Panc1 (cell line): ENCODE measurements around the gene ADK. TPM values are rescaled to one million over a fixed set of nuclear protein-coding genes. Genes with fewer than 3 reads are reported as not detected.

Experiments used
- ATAC-seq: fragments of 200-7000 bp; cut with Tn5 transposase; 2 replicates; pipeline ENCODE4 v1.9.1; 2020; ENCODE audit warnings: mild to moderate bottlenecking, moderate library complexity
- BruUV-seq: library from RNA; stranded (reverse); fragments of 400-500 nt; replicated peaks from 2 replicates; lab custom pipeline; 2021; lab: Mats Ljungman, UMichigan
- CTCF ChIA-PET: fragments of 300-600 bp; sonication (Branson Sonifier 250); formaldehyde crosslinking; loops from one replicate; lab custom pipeline; 2022; ENCODE audit warnings: antibody characterized with exemption; lab: Charles Lee
- POLR2A ChIA-PET: fragments of 300-600 bp; sonication (Branson Sonifier 250); formaldehyde crosslinking; loops from one replicate; lab custom pipeline; 2022; ENCODE audit warnings: antibody characterized with exemption; lab: Charles Lee
- DNase-seq: peaks from one replicate; pipeline ENCODE4 v3.0.0-alpha.2; 2010; ENCODE audit warnings: low read depth, low spot score
- H3K27ac ChIP-seq: 2 replicates; pipeline ENCODE4 v1.5.1; 2011; ENCODE audit warnings: mild to moderate bottlenecking, low read length, inconsistent platforms
- H3K27me3 ChIP-seq: fragments of 200-500 bp; sonication (Bioruptor generic); 2 replicates; pipeline ENCODE4 v1.6.0; 2014; ENCODE audit warnings: low read length, inconsistent platforms; ENCODE audit not compliant: control insufficient read depth, insufficient read depth
- H3K36me3 ChIP-seq: fragments of 200-500 bp; sonication (Bioruptor generic); 2 replicates; pipeline ENCODE4 v1.5.1; 2014; ENCODE audit warnings: inconsistent platforms, mild to moderate bottlenecking, low read length, moderate library complexity; ENCODE audit not compliant: control insufficient read depth, insufficient read depth
- H3K4me1 ChIP-seq: 2 replicates; pipeline ENCODE4 v1.5.1; 2011; ENCODE audit warnings: inconsistent platforms, mild to moderate bottlenecking, low read length, moderate library complexity; ENCODE audit not compliant: control insufficient read depth, insufficient read depth
- H3K4me3 ChIP-seq, 2 experiments: 2 replicates each; pipeline ENCODE4 v1.5.1; 2011 to 2012; ENCODE audit warnings: low read depth in 2 of 2, low read length in 2 of 2, mild to moderate bottlenecking in 2 of 2, inconsistent platforms in 1 of 2, moderate library complexity in 1 of 2
- H3K9me3 ChIP-seq: fragments of 200-500 bp; sonication (Bioruptor generic); 2 replicates; pipeline ENCODE4 v1.5.1; 2014; ENCODE audit warnings: low read depth, mild to moderate bottlenecking, inconsistent platforms, low read length, moderate library complexity; ENCODE audit not compliant: control insufficient read depth, insufficient read depth
- POLR2AphosphoS5 ChIP-seq: IDR thresholded peaks from 2 replicates; pipeline ENCODE4 v1.6.1; 2012; ENCODE audit warnings: mild to moderate bottlenecking, low read depth, low read length, moderate library complexity
- SIN3A ChIP-seq: IDR thresholded peaks from 2 replicates; pipeline ENCODE4 v1.6.1; 2012; ENCODE audit warnings: low read depth, mild to moderate bottlenecking, low read length, moderate library complexity, borderline replicate concordance; ENCODE audit not compliant: insufficient read depth
- TCF7L2 ChIP-seq: IDR thresholded peaks from 2 replicates; pipeline ENCODE4 v1.6.1; 2011; ENCODE audit warnings: mild to moderate bottlenecking, low read depth, low read length, inconsistent platforms
- in situ Hi-C: cut with HindIII; loops from 2 replicates; pipeline ENCODE4 v1.10.0; 2016; ENCODE audit warnings: low sequenced_read_pairs, low pct_unique_long_range_greater_than_20kb
- intact Hi-C: fragments of 100-400 bp; cut with micrococcal nuclease; formaldehyde crosslinking; loops from one replicate; pipeline ENCODE4 v1.10.0; 2022; ENCODE audit not compliant: unreplicated experiment
- total RNA-seq: library from RNA; stranded (reverse); gene quantifications from one replicate; pipeline ENCODE4 v1.2.1, GENCODE V29; 2021; ENCODE audit not compliant: unreplicated experiment
- TF ChIP-seq, protein P1 (sequence below), 2 experiments: IDR thresholded peaks; 2 replicates each; pipeline ENCODE4 v1.6.1; 2011 to 2012; ENCODE audit warnings: low read depth in 2 of 2, control low read depth in 1 of 2, low read length in 1 of 2, mild to moderate bottlenecking in 1 of 2, moderate library complexity in 1 of 2; ENCODE audit not compliant: insufficient read depth in 1 of 2
- TF ChIP-seq, protein P2 (sequence below): fragments of 450-650 bp; IDR thresholded peaks from 2 replicates; pipeline ENCODE4 v1.5.1; 2017; ENCODE audit warnings: mild to moderate bottlenecking

ADK gene
- total RNA-seq, 1 experiment from 2014 or later, result 64.5 TPM

DNA sequence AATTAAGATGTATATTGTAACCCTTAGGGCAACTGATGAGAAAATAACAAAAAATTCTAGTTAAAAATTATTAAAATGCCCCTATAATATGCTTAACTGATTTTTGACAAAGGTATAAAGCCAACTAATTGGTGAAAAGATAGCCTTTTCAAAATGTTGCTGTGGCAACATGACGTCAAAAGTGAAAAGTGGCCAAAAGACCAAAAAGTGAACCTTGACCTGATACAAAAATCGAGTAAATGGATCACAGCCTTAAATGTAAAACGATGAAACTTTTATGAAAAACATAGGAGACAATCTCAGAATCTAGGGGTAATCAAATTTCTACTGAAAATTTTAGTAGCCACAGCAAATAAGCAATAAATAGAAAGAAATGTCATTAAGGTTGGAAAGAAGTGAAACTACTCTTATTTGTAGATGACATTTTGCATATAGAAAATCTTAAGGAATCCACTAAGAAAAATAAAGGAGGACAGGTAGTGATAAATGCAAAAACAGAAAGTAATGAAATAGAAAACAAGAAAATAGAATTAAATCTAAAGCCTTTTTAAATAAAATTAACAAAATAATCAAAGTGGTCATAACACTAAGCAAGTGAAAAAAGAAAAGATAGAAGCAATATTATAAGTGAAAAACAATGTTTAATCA is 285.6 kb downstream of the ADK start:
- H3K27me3 ChIP-seq, result no peaks in the 10 kb centered on the region
- no peak overlapping the region for H3K4me3 ChIP-seq
- ATAC-seq (no peak), DNase-seq (no peak)
- H3K36me3 ChIP-seq, result no peaks in the 10 kb centered on the region
- in situ Hi-C loops, result no loop called here
- no peaks in the 10 kb centered on the region for H3K9me3 ChIP-seq
- no TSS peak for BruUV-seq
- TF ChIP-seq SIN3A, result no peak
- TF ChIP-seq, protein P1, sequence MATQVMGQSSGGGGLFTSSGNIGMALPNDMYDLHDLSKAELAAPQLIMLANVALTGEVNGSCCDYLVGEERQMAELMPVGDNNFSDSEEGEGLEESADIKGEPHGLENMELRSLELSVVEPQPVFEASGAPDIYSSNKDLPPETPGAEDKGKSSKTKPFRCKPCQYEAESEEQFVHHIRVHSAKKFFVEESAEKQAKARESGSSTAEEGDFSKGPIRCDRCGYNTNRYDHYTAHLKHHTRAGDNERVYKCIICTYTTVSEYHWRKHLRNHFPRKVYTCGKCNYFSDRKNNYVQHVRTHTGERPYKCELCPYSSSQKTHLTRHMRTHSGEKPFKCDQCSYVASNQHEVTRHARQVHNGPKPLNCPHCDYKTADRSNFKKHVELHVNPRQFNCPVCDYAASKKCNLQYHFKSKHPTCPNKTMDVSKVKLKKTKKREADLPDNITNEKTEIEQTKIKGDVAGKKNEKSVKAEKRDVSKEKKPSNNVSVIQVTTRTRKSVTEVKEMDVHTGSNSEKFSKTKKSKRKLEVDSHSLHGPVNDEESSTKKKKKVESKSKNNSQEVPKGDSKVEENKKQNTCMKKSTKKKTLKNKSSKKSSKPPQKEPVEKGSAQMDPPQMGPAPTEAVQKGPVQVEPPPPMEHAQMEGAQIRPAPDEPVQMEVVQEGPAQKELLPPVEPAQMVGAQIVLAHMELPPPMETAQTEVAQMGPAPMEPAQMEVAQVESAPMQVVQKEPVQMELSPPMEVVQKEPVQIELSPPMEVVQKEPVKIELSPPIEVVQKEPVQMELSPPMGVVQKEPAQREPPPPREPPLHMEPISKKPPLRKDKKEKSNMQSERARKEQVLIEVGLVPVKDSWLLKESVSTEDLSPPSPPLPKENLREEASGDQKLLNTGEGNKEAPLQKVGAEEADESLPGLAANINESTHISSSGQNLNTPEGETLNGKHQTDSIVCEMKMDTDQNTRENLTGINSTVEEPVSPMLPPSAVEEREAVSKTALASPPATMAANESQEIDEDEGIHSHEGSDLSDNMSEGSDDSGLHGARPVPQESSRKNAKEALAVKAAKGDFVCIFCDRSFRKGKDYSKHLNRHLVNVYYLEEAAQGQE (IDR thresholded peaks at IDR 0.05; ENCODE audit: insufficient read depth in 1 of 2, low read depth in 2 of 2, low read length in 1 of 2), result no peak
- TF ChIP-seq, protein P2, sequence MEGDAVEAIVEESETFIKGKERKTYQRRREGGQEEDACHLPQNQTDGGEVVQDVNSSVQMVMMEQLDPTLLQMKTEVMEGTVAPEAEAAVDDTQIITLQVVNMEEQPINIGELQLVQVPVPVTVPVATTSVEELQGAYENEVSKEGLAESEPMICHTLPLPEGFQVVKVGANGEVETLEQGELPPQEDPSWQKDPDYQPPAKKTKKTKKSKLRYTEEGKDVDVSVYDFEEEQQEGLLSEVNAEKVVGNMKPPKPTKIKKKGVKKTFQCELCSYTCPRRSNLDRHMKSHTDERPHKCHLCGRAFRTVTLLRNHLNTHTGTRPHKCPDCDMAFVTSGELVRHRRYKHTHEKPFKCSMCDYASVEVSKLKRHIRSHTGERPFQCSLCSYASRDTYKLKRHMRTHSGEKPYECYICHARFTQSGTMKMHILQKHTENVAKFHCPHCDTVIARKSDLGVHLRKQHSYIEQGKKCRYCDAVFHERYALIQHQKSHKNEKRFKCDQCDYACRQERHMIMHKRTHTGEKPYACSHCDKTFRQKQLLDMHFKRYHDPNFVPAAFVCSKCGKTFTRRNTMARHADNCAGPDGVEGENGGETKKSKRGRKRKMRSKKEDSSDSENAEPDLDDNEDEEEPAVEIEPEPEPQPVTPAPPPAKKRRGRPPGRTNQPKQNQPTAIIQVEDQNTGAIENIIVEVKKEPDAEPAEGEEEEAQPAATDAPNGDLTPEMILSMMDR, result no peak
- no peak for TF ChIP-seq TCF7L2
- no peak for TF ChIP-seq POLR2AphosphoS5
- ChIA-PET POLR2A (no interaction called here), CTCF (no interaction called here)
- intact Hi-C loops, result no loop called here
- 0 out of 2 replicates have a peak, but pooled peaks cover 3% of the 10 kb centered on the region for H3K4me1 ChIP-seq
- H3K27ac ChIP-seq, result no peak overlapping the region

DNA sequence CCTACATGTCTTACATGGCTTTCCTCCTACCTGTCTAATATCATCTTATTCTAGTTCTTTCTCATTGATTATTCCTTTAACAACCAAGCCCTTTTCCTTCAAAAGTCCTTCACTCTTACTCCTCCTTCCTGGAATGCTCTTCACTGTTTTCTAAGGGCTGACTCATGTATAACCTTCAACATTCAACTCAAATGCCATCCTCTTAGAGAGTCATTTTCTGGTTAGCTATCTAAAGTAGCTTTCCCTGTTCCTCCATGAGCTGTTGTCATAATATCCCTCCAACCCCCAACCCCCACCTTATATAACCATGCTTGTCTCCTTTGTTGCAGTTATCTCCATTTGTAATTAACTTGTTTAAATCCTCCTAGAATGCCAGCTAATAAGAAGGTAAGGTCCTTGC is 286.8 kb downstream of the ADK start:
- TF ChIP-seq, protein P2, result no peak
- no peak for TF ChIP-seq TCF7L2
- no peaks in the 10 kb centered on the region for H3K27me3 ChIP-seq
- ChIA-PET CTCF (no interaction called here), POLR2A (no interaction called here)
- ATAC-seq, result no peak; the same call in 1 of the 2 replicates
- BruUV-seq, result no TSS peak
- H3K4me3 ChIP-seq, result no peak overlapping the region
- 0 out of 2 replicates have a peak, but pooled peaks cover 3% of the 10 kb centered on the region for H3K4me1 ChIP-seq
- in situ Hi-C loops, result no loop called here
- H3K9me3 ChIP-seq, result no peaks in the 10 kb centered on the region
- no peak for DNase-seq
- intact Hi-C loops, result no loop called here
- H3K27ac ChIP-seq, result no peak overlapping the region
- H3K36me3 ChIP-seq, result no peaks in the 10 kb centered on the region
